D721Med (cell line): Measurements from ENCODE around the gene RBFOX1.

Experiments used
- DNase-seq: peaks from one replicate; pipeline ENCODE4 v3.0.0; 2011; ENCODE audit warnings: low spot score; ENCODE audit not compliant: insufficient read length
- FAIRE-seq: peaks from 2 replicates; lab custom pipeline; 2011; peaks lifted over from hg19 to GRCh38; lab: Jason Lieb, UNC
- TF ChIP-seq, protein P1 (sequence below): IDR thresholded peaks from 2 replicates; pipeline ENCODE4 v1.5.1; 2012; ENCODE audit warnings: mild to moderate bottlenecking, control low read depth; ENCODE audit not compliant: insufficient read depth; ENCODE audit errors: missing control alignments

The RBFOX1 gene

DNA sequence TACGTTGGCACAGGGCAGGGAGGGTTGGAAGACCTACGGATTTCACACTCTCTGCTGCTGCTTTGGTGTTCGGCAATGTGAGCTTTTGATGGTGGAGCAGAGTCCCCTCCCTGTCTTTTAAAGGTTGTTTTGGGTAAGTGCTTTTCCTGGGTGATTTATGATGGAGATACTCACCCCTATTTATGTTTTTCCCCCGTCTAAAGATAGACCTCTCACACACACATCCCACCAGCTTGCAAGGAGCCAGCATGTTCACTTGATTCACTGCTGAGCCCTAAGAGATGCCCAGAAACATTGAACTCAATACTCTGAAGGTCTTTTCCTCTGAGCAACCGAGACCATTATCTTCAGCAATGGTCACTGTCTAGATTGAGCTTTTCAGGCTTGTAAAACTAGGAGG is 8.3 kb downstream of the RBFOX1 start:
- DNase-seq (no peak), FAIRE-seq (no peak)
- TF ChIP-seq, protein P1, sequence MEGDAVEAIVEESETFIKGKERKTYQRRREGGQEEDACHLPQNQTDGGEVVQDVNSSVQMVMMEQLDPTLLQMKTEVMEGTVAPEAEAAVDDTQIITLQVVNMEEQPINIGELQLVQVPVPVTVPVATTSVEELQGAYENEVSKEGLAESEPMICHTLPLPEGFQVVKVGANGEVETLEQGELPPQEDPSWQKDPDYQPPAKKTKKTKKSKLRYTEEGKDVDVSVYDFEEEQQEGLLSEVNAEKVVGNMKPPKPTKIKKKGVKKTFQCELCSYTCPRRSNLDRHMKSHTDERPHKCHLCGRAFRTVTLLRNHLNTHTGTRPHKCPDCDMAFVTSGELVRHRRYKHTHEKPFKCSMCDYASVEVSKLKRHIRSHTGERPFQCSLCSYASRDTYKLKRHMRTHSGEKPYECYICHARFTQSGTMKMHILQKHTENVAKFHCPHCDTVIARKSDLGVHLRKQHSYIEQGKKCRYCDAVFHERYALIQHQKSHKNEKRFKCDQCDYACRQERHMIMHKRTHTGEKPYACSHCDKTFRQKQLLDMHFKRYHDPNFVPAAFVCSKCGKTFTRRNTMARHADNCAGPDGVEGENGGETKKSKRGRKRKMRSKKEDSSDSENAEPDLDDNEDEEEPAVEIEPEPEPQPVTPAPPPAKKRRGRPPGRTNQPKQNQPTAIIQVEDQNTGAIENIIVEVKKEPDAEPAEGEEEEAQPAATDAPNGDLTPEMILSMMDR, result no peak

DNA sequence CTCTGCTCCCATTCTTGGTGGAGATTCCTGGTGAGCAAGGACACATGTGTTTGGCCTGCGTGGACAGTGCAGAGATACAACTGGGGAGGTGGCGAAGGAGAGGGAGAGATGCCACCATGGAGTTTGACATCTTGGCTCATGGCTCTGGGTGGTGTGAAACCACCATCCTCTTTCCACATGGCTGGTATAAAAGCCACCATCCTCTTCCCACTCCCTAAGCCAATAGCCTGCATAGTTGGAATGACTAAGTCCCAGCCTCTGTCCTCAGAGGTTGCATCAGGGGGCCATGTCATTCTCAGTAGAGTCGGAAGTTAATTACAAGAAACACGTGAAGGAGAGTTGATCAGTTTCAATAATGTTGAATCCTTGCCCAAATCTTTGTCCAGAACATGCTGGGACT is 10.0 kb downstream of the RBFOX1 start:
- FAIRE-seq (no peak), DNase-seq (no peak)
- TF ChIP-seq, protein P1, result no peak

DNA sequence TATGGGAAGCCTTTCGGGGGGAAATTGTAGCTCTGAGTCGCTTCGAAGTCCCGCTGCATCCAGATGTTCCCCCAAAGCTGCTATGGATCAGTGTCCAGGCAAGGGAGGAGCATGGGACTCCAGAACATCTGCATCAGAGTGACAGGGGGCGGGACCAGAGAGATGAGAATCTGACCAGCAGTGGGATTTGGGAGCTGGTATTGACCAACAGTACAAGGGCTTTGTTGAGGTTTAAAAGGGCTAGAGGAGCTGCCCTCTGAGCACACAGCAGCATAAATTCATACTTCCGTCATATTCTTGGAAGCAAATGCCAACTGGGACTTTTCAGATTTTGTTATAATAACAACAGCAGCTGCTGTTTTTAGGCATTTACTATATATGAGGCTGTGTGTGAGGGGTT is 10.6 kb downstream of the RBFOX1 start:
- DNase-seq (no peak), FAIRE-seq (no peak)
- TF ChIP-seq, protein P1, result no peak

DNA sequence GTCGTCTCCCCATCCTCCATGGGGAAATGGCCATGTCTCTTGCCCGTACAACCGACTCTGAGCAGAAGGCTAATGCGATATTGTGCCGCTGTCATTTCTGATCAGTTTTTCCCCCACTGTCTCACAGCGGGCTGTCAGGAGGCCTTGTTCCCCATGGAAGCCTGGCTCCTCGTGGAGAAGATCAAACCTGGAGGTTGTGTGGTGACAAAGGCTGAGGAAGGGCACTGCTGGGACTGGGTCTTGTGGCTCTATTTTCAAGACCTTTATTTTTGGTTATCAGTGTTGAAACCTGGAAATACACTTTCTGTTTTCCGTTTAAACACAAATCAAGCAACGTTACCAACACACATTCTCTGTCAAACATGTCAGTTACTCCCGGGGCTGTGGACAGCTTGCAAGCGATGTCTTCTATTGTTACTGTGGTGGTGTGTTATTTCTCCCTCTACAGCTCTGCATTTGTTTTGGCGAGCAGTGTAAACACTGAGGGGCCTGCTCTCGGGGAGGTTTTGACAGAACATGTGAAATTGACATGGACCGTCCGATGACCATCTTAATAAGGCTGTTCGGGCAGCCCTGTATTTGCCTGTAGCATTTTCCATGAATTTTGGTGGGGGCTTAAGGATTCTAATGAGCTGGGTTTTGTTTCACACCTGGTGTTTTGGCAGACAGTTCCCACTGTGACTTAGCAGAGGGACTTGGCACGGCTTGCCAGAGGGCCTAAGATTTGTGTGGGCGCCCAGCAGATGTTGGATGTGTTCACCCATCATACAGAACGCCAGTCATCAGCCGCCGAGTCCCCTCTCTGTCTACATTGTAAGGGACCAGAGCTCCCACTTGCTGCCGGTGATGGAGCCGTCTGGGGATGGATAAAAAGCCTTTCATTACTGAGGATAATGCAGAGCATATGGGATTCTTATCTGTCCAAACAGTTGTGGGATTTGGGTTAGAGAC is 12.5 kb downstream of the RBFOX1 start:
- FAIRE-seq, result no peak
- TF ChIP-seq, protein P1, result no peak
- DNase-seq, result no peak

DNA sequence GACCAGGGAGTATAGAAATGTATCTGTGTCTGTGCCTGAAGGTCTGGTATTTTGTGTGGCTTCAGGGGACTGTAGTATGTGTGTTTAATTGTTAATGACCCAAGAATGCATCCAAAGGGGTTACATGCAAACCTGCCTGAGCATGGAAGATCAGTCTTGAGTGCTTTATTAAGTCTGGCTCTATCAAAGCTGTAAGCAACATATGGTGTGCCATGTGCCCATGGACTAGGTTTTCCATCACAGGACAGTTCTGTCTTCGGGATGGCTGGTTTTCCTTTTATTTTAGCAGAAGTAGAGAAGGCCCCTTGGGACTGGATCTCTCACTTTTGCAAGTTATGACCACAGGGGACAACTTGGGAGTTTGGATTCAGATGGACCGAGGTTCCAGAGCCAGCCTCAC is 18.2 kb downstream of the RBFOX1 start:
- DNase-seq (no peak), FAIRE-seq (no peak)
- TF ChIP-seq, protein P1, result no peak

DNA sequence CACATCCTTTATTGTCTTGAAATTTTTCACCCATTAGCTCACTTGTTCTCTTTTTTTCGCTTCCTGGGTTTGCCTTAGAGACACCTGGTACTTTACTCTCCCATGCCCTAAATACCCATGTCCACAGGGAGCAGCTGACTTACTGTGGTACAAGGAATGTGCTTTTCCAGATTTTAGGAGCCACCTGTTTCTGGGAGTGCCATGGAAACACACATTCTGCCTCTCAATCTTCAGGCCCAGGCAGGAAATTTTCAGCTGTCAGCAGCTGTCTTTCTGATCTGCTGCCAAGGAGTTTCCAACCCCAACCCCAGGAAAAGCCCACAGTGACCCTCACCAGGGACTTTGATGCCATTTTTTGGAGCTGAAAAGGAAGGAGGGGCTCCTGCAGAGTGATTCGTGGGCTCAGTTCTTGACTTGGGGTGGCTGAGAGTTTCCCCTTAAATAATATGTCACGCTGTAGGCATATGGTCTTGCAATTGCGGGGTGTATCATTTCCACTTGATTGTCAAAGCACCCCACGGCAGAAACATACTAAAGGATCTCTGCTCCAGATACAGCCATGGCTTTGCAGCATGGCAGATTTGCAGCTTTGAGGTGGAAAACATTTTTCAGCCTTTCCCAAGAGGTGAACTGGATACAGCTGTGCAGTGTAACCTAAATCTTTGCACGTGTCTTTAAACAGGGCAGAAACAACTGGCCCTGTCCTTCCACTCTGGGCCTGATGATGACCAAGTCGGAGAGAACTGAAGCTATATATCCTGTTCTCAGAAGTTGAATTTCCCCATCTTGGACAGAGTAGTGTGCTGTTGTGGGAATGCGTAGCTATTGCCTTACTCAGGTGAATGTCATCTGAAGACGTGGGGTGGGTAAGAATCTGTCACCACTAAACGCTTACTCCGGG is 19.2 kb downstream of the RBFOX1 start:
- FAIRE-seq (no peak), DNase-seq (no peak)
- TF ChIP-seq, protein P1, result no peak
